Measurements from ENCODE around the gene MIEF2. TPM values are rescaled to one million over a fixed set of nuclear protein-coding genes. Genes with fewer than 3 reads are reported as not detected.
A peak's percentile ranks its signal among the peaks of the same experiment; 100 is the strongest.

The MIEF2 gene
- total RNA-seq, 1 donor from 2014 or later = 29.6 TPM

DNA sequence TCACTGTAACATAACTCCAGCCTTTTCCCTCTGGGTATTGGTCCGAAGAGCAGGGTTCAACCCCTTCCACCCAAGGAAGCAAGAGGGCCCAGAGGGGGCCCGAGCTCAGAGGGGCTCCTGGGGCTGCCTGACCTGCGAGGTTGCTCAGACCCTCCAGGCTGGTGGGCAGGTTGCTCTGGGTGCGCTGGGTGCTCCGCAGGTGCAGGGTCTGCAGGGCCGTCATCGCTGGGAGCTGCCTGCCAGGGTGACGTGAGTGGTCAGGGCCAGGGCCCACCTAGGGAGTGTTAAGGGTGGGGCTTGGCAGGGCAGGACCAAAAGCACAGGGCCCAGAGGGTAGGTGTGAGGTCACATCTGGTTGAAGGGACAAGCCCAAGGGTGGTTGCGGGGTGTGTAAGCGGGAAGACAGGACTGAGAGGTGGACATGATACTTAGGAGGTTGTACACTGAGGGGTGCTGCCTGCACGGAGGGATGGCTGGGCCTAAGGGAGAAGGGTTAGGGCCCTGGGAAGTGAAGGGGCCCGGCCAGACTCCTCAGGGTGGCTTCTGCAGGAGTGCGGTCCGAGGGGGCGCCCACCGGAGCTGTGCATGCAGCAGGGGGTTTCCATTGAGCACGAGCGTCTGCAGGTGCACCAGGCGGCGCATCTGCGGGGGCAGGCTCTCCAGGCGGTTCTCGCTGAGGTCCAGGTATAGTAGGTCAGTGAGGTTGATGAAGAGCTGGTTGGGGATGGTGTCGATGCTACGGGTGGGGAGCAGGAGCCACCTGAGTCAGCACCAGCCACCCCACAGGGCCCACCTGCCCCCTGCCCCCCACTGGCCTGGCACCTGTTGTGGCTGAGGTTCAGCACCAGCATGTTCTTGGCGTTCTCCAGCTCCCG lies 6.3 kb upstream of the MIEF2 start:
- Histone ChIP-seq H3K4me3 (ENCODE audit: low read depth, low read length) (no peak overlapping the region), H3K27me3 (ENCODE audit: control insufficient read depth, insufficient read depth, low read length) (no peaks in the 10 kb centered on the region), H3K36me3 (ENCODE audit: control insufficient read depth, insufficient read depth, low read length) (peaks cover 8% of the 10 kb centered on the region)
- TF ChIP-seq, protein P1, sequence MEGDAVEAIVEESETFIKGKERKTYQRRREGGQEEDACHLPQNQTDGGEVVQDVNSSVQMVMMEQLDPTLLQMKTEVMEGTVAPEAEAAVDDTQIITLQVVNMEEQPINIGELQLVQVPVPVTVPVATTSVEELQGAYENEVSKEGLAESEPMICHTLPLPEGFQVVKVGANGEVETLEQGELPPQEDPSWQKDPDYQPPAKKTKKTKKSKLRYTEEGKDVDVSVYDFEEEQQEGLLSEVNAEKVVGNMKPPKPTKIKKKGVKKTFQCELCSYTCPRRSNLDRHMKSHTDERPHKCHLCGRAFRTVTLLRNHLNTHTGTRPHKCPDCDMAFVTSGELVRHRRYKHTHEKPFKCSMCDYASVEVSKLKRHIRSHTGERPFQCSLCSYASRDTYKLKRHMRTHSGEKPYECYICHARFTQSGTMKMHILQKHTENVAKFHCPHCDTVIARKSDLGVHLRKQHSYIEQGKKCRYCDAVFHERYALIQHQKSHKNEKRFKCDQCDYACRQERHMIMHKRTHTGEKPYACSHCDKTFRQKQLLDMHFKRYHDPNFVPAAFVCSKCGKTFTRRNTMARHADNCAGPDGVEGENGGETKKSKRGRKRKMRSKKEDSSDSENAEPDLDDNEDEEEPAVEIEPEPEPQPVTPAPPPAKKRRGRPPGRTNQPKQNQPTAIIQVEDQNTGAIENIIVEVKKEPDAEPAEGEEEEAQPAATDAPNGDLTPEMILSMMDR (IDR thresholded peaks at IDR 0.05; ENCODE audit: insufficient read depth, low read length, poor library complexity, severe bottlenecking) = no peak
- no peak for DNase-seq (ENCODE audit: low read depth)

DNA sequence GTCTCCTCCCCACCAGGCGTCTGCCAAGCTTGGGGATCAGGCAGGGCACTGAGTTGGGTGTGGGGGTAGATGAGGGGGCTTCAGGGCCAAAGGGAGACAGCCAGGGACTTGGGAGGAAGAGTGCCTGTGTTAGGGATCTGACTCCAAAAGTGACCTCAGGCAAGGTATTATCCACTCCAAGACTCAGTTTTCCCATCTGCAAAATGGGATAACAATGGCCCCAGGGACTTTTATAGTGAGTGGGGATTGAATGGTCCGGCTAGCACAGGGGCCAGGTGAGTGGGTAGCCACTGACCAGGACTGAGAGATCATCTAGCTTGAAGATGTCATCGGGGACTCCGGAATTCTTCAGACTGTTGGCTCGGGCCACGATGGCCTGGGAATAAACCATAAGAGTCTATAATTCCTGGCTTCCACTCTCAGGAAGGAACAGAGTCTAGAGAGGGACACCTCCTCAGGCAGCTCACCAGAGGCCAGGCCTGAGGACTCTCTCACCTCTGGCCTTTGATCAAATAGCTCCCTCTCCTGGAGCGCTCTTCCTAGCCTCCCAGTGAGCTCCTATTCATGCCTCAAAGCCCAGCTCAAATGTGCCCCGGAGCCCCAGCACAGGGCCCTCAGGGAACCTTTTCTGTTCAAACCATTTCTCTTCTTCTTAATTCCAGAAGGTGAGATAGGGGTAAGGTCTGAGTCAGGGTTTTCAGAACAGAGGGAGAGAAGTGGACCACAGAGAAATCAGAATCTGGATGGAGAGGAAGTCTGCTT lies 5.4 kb upstream of the MIEF2 start:
- Histone ChIP-seq H3K36me3 (ENCODE audit: control insufficient read depth, insufficient read depth, low read length) (peaks cover 7% of the 10 kb centered on the region), H3K4me3 (ENCODE audit: low read depth, low read length) (no peak overlapping the region), H3K27me3 (ENCODE audit: control insufficient read depth, insufficient read depth, low read length) (no peaks in the 10 kb centered on the region)
- no peak for DNase-seq (ENCODE audit: low read depth)
- TF ChIP-seq, protein P1 (IDR thresholded peaks at IDR 0.05; ENCODE audit: insufficient read depth, low read length, poor library complexity, severe bottlenecking) = no peak

DNA sequence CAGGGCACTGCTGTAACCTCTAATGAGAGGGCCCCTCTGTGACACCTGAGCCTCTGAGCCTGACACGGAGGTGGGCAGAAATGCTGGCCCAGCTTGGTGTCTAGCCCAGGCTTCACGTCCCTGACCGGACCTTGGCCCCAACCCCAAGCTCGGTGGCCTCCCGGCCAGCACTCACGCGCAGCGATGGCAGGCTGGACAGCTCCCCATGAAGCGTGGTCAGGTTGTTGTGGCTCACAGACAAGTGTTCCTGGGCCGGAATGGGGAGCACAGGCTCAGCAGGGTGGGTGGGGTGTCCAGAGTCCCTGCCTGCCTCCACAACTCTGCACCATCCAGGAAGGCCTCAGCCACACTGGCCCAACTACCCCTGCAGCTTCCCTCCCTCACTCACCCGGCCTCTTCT lies 4.1 kb upstream of the MIEF2 start:
- Histone ChIP-seq H3K4me3 (ENCODE audit: low read depth, low read length) (no peak overlapping the region), H3K36me3 (ENCODE audit: control insufficient read depth, insufficient read depth, low read length) (peaks cover 4% of the 10 kb centered on the region), H3K27me3 (ENCODE audit: control insufficient read depth, insufficient read depth, low read length) (no peaks in the 10 kb centered on the region)
- DNase-seq (ENCODE audit: low read depth) = no peak
- TF ChIP-seq, protein P1 (IDR thresholded peaks at IDR 0.05; ENCODE audit: insufficient read depth, low read length, poor library complexity, severe bottlenecking) = no peak

DNA sequence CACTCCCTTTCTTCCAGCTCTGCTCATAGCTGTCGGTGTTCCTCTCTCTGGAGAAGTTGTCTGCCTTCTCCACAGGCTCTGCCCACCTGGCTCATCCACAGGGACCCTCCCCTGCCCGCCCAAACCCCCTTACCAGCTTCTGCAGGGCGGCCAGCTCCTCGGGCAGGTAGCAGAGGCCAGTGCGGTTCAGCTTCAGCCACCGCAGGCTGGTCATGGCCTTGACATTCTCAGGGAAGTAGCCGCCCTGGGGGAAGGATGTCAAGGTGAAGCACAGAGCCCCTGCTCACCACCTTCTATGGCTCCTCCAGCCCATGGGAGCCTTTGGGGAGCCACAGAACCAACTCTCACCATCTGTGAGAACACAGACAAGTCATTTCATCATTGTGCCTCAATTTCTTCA lies 3.7 kb upstream of the MIEF2 start:
- no peak for DNase-seq (ENCODE audit: low read depth)
- Histone ChIP-seq H3K27me3 (ENCODE audit: control insufficient read depth, insufficient read depth, low read length) (no peaks in the 10 kb centered on the region), H3K4me3 (ENCODE audit: low read depth, low read length) (no peak overlapping the region), H3K36me3 (ENCODE audit: control insufficient read depth, insufficient read depth, low read length) (peaks cover 4% of the 10 kb centered on the region)
- TF ChIP-seq, protein P1 (IDR thresholded peaks at IDR 0.05; ENCODE audit: insufficient read depth, low read length, poor library complexity, severe bottlenecking) = no peak

DNA sequence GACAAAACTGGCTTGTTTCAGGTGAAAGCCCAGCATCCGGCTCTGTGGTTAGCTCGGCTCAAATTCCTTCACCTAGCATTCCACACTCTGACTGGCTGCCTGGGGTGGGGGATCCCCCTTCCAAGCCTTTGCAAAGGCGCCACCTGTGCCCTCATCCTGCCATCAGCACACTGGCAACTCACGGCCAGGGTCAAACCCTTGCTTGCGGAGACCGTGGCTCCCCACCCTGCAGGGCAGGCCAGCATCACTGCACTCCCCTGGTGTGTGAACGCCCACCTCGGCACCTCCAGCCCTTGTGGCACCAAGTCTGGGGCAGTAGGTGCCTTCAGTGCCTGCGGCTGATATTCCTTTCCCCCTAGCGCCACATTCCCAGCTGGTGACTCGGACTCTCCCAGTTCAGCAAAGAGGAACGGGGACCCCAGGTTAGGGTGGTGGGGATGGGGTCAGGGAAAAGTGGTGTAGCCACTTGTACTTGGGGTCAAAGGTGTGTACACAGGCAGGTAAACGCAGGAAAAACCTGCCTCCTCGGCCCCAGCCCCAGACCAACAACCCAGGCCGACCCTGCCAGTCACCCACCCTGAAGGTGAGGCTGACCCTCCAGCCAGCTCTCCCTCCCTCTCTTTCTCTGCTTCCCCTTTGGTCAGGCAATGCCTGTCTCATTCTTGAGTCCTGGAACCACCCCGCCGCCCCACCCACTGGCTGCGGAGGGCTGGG lies 3.0 kb upstream of the MIEF2 start:
- TF ChIP-seq, protein P1 (IDR thresholded peaks at IDR 0.05; ENCODE audit: insufficient read depth, low read length, poor library complexity, severe bottlenecking) = no peak
- no peak for DNase-seq (ENCODE audit: low read depth)
- peaks cover 4% of the 10 kb centered on the region for H3K36me3 ChIP-seq (ENCODE audit: control insufficient read depth, insufficient read depth, low read length)

More for the DNA sequence above, 3.0 kb upstream of the MIEF2 start:
- peak overlapping the region; percentile 86 for H3K4me3 ChIP-seq (ENCODE audit: low read depth, low read length)
- no peaks in the 10 kb centered on the region for H3K27me3 ChIP-seq (ENCODE audit: control insufficient read depth, insufficient read depth, low read length)

All from kidney epithelial cell (primary cell).